ENCODE measurements around the gene WNT7B.

Gene WNT7B

GRCh38 chr22:45922661-45923060 is 54.3 kb downstream of the WNT7B start:
- no peak for DNase-seq

- no peak for DNase-seq
These were observed 54.7 kb downstream of the WNT7B start for GRCh38 chr22:45922256-45922655.

DNA sequence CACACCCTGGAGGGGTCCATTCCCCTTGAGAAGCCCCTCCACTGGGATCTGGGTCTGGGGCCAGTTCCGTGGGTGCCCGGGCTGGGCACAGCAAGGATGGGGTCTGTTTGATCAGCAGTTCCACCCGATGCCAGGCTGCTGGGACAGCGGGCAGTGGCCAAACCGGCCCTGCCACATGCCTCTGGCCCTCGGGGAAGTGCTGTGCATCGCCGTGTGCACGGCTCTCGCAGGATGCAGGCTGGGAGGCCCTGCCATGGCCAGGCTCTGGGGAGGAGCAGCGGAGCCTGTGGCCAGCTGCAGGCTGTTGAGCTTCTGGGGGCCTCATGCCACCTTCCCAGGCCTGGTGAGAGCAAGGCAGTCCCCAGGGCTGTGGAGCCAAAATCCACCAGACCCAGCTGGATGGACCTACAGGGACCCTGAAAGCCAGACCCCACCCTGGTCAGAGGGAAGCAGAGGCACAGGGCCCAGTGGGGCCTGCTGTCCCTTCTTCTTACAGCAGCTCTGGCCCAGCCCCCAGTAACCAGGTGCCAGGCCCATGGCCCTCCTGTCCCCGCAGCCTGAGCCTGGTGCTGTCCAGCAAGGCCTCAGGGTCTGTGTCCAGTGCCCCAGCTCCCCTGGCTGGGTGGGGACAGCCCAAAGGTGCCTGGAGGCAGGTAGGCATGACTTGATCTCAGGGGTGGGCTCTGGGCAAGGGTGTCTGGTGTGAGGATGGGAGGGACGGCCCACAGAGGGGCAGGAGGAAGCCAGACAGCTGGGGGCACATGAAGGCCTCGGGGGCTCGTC is 57.3 kb downstream of the WNT7B start:
- no peak for DNase-seq

DNA sequence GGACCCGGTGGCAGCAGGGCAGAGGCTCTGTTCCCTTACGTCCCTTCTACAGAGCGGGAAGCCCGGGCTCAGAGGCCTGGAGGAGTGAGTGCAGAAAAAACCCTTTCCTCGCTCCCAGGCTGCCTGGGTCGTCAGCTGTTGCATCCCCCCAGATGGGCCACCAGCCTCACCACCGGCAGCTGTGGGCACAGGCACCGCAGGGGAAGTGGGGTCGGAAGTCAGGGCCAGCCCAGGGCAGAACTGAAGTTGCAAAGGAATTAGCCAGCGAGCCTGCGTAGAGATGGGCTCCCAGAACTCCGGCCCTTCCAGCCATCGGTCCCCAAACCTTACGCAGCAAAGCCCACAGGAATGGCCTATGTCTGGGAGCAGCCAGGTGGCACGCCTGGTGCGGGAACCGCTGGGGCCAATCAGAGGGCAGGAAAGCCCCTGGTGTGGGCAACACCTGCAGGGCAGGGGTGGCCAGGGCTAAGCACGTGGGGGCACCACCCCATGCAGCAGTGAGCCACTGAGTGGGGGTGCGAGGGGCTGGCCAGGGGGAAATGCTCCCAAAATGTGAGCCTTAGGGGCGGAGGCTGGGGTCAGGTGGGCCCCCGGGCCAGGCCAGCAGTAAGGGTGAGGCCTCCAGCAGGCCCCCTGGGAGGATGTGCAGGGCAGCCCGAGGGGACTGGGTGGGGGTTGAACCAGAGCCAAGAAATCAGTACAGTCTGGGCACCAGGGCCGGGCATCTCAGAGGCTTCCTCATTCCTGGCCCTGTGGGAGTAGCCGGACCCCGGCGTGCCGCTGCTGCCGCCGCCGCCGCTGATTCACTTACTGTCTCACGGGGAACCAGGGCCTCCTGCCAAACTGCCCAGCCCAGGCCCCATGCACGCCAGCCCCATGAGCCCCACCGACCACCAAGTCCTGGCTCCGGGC is 58.2 kb downstream of the WNT7B start:
- no peak for DNase-seq

GRCh38 chr22:45917700-45918458 is 59.1 kb downstream of the WNT7B start:
- DNase-seq = no peak

GRCh38 chr22:45917146-45917545 is 59.8 kb downstream of the WNT7B start:
- DNase-seq = no peak

GRCh38 chr22:45916515-45916914 is 60.4 kb downstream of the WNT7B start:
- DNase-seq = no peak

DNA sequence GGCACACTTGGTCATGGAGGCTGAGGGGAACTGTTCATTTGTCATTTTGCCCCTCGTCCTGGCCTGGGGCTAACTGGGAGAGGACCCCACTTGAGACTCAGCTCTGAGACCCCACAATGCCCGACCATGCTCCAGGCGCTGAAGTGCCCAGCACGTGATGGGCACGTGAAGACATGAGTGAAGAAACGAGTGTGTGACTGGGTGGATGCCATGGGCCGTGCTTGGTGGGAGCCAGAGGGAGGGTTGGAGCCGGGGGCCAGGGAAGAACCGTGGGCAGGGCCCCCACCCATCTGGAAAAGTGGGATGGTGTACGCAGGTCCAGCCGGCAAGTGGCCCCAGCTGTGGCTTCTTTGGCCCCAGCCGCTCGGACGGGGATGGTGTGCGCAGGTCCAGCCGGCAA is 61.1 kb downstream of the WNT7B start:
- no peak for DNase-seq

GRCh38 chr22:45915151-45915550 is 61.8 kb downstream of the WNT7B start:
- no peak for DNase-seq

DNA sequence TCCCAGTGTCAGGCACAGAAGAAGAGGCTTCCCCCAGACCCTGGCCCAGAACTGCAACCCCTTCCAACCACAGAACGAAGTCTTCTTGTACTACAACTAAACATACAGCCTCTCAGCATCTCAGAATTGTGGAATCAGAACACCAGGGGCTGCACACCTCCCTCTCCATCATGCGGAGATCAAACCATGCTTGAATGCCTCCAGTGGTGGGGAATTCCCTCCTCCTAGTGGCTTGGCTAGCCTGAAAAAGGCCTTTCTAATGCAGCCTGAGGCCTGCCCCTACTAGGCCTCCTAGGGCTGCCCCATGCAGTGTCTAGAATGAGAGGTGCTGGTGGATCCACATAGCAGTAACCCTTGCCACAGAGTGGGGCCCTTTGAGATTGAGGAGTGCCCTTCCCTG is 62.7 kb downstream of the WNT7B start:
- DNase-seq = no peak

DNA sequence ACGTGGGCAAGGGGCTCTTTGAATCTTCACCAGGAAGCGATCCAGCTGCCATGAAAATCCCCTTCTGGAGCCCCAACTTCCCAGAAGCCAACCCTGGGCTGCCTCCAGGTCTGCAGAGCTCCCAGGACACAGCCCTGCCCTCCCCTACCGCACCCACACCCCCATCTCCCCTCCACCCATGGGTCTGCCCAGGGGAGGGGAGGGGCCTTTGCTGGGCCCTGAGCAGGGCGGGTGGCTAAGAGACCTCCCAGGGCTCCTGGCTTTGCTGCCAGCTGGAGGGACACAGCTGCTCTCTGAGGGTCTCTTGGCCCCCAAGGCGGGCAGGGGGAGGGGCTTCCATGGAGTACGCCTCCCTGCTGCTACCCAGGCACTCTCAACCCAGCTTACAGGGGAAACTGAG is 64.1 kb downstream of the WNT7B start:
- DNase-seq = no peak

GRCh38 chr22:45911601-45912271 is 65.2 kb downstream of the WNT7B start:
- no peak for DNase-seq

GRCh38 chr22:45910928-45911467 is 66.0 kb downstream of the WNT7B start:
- DNase-seq = no peak

- no peak for DNase-seq
These were observed 68.0 kb downstream of the WNT7B start for GRCh38 chr22:45908961-45909360.

DNA sequence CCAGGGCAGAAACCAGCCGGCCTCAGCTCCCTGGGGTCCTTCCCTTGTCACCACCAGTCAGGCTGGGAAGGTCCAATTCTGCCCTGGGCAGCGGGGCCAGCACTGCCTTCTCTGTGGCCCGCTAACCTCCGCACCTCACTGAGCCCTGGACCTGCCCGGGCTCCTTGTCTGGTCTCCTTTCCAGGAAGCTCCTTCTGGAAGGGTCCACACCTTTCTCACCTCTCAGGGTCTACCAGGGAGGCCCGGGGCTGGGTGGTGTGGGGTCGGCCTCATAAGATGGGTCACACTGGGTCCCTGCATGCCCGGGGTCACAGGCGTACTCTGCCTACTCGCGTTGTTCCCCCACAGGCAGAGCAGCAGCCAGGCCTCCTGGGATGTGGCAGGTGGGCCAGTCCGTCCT is 69.0 kb downstream of the WNT7B start:
- DNase-seq = no peak

DNA sequence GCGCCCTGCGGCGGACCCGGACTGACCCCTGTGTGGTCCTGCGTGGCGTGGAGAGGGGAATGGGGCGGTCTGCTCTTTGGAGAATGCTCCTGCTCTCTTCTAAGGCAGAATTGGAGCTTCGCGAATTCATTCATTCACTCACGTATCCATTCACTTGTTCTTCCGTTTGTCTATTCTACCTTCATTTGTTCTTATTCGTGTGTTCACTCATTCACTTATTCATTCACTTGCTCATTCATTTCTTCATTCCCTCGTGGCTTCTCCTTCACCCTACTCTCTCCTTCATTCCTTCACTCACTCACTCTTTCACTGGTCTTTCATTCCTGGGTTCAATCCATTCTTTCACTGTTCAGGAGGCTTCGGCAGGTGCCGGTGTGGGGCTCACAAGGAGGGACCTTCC is 69.6 kb downstream of the WNT7B start:
- DNase-seq = no peak

DNA sequence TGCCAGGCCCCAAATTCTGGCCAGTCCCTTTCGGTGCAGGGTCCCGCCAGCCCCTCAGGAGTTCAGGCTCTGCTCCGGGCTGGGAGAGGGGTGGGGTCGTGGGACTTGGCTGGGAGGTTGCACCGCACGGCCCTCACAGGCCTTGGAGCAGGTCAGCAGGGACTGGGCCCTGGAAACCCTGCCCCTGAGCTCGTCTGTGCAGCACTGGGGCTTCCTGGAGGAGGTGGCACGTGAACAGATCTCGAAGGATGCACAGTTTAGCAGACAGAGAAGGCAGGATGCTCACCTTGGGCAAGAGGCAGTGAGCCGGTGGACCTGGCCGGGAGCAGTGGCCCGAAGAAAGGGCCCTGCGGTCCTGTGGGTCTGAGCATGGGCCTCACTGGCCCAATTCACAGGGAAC is 70.0 kb downstream of the WNT7B start:
- no peak for DNase-seq

DNA sequence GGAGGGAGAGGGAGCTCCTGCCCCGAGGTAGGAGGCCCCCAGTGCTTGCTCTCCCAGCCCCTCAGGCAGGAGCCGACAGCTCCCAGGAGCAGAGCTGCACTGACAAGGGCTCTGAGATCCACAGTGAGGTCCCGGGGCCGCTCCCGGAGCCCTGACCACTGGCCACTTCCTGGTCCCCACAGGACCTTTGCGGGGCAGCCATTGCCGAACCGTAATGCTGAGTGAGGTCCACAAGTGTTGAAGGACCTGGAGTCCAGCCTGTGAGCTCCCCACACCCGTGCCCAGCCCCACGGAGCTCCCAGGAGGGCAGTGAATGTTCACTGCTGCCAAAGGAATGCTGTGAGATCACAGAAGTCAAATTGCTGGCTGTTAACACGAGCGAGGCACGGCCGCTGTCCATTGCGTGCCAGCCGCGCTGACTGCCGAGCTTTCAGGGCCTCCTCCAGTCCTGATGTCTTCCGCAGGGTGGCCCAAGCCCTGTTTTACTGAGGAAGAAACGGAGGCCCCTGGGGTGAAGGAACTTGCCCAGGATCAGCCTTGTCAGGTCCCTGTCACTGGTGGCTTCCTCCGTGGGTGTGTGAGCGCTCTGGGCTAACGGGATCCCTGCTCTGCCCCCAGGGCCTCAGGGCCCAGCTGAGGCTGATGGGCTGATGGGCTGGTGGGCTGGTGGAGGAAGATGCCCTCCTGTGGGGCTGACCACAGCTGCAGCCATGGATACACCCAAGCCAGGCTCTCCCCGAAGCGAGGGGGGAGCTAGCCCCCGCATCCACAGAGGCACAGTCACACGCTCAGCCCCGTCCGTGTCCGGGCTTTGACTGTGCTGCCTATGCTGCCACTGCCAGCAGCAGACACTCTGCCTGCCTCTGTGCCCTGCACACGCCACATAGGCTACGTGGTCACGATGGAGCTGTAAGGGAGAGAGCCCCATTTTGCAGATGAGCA is 70.8 kb downstream of the WNT7B start:
- no peak for DNase-seq

DNA sequence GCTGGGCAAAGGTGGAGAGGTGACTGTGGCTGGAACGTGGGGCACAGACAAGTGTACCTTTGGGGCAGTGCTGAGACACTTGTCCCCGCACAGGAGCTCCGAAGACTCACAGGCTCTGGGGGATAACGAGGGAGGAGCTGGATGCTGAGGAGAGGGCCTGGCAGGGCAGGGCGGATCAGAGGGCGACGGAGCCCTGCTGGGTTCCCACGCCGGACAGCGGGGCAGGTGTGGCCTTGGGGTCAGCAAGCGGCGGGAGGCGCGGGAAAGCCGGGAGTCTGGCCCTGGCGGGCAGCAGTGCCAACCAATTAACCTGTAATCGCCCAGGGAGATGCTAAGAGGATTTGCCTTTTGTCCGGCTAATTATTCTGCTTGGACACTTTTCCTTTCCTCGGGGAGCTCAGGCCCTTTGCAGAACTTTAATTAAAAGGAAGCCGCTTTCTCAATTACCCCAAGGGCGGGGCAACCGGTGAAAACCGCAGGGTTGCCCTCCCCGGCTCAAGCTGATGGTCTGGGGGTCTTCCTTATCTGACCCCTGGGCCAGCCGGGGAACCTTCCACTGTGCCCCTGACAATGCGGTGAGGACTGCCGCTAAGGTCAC is 71.5 kb downstream of the WNT7B start:
- DNase-seq = no peak

- no peak for DNase-seq
These were observed 72.7 kb downstream of the WNT7B start for GRCh38 chr22:45904236-45904635.
